Measurements from ENCODE around the gene CHMP4B.
A peak's percentile ranks its signal among the peaks of the same experiment; 100 is the strongest.

Gene CHMP4B

GRCh38 chr20:33810885-33811775 is at the start of gene CHMP4B:
Gene CHMP4B (plus strand): TSS chr20:33811348. CDS start chr20:33811469, 121 bp downstream.
- DNase-seq = peak; percentile 98

- DNase-seq = no peak
Measured at GRCh38 chr20:33761698-33762250, 49.4 kb upstream of the CHMP4B start.

GRCh38 chr20:33765099-33765498 is 46.0 kb upstream of the CHMP4B start:
- no peak for DNase-seq

- DNase-seq = no peak
Measured at GRCh38 chr20:33765592-33765991, 45.6 kb upstream of the CHMP4B start.

GRCh38 chr20:33766686-33767085 is 44.5 kb upstream of the CHMP4B start:
- DNase-seq = no peak

GRCh38 chr20:33767777-33768138 is 43.4 kb upstream of the CHMP4B start:
- DNase-seq = no peak

GRCh38 chr20:33769043-33769442 is 42.1 kb upstream of the CHMP4B start:
- DNase-seq = no peak

- no peak for DNase-seq
Measured at GRCh38 chr20:33770005-33770404, 41.1 kb upstream of the CHMP4B start.

GRCh38 chr20:33771938-33772337 is 39.2 kb upstream of the CHMP4B start:
- DNase-seq = no peak

GRCh38 chr20:33772439-33772838 is 38.7 kb upstream of the CHMP4B start:
- DNase-seq = no peak

- peak; percentile 8 for DNase-seq
Measured at GRCh38 chr20:33773412-33774089, 37.6 kb upstream of the CHMP4B start.

GRCh38 chr20:33777816-33778215 is 33.3 kb upstream of the CHMP4B start:
- DNase-seq = no peak

- no peak for DNase-seq
Measured at GRCh38 chr20:33781133-33781532, 30.0 kb upstream of the CHMP4B start.

GRCh38 chr20:33781945-33782344 is 29.2 kb upstream of the CHMP4B start:
- DNase-seq = no peak

GRCh38 chr20:33783256-33783655 is 27.9 kb upstream of the CHMP4B start:
- DNase-seq = no peak

GRCh38 chr20:33783818-33784217 is 27.3 kb upstream of the CHMP4B start:
- no peak for DNase-seq

- no peak for DNase-seq
Measured at GRCh38 chr20:33784225-33784624, 26.9 kb upstream of the CHMP4B start.

- peak; percentile 1 for DNase-seq
Measured at GRCh38 chr20:33785503-33785902, 25.6 kb upstream of the CHMP4B start.

- DNase-seq = no peak
Measured at GRCh38 chr20:33787253-33787891, 23.8 kb upstream of the CHMP4B start.

- no peak for DNase-seq
Measured at GRCh38 chr20:33788351-33789049, 22.6 kb upstream of the CHMP4B start.

GRCh38 chr20:33789109-33789857 is 21.9 kb upstream of the CHMP4B start:
- DNase-seq = no peak

- DNase-seq = no peak
Measured at GRCh38 chr20:33789858-33790182, 21.3 kb upstream of the CHMP4B start.

Data from CD4-positive, alpha-beta T cell treated with Interleukin-17A for 1 hour (primary cell).